HepG2 (cell line): Measurements from ENCODE around the gene METTL25. TPM values are rescaled to one million over a fixed set of nuclear protein-coding genes. Genes with fewer than 3 reads are reported as not detected.

Experiments used
- CHD2 ChIP-seq: IDR thresholded peaks from 2 replicates; pipeline ENCODE4 v1.6.1; 2011; ENCODE audit warnings: low read depth, low read length, improper control_type of control experiment
- DZIP1 ChIP-seq: sonication (generic); formaldehyde crosslinking; IDR thresholded peaks from 2 replicates; pipeline ENCODE4 v1.5.0; 2020; ENCODE audit warnings: mild to moderate bottlenecking, missing genetic modification reagents
- NPAS2 ChIP-seq: sonication (generic); formaldehyde crosslinking; IDR thresholded peaks from 2 replicates; pipeline ENCODE4 v1.8.0; 2022; ENCODE audit warnings: mild to moderate bottlenecking, missing genetic modification reagents, borderline replicate concordance
- RNF219 ChIP-seq: sonication (generic); formaldehyde crosslinking; IDR thresholded peaks from 2 replicates; pipeline ENCODE4 v1.5.0; 2020; ENCODE audit warnings: mild to moderate bottlenecking, missing genetic modification reagents
- SOX13 ChIP-seq, 3 experiments: fragments of 450-650 bp in 1 of 3; sonication (generic) in 1 of 3; formaldehyde crosslinking in 1 of 3; IDR thresholded peaks in 2 of 3; conservative IDR thresholded peaks in 1 of 3; 2 replicates each; pipeline versions ENCODE4 v1.5.0 to v1.6.1; 2016 to 2020; ENCODE audit warnings: antibody characterized with exemption in 1 of 3, mild to moderate bottlenecking in 1 of 3, missing compliant biosample characterization in 1 of 3, missing genetic modification reagents in 1 of 3, moderate library complexity in 1 of 3
- U2AF2 ChIP-seq: fragments of 200-400 bp; formaldehyde crosslinking; IDR thresholded peaks from 2 replicates; pipeline ENCODE4 v1.6.1; 2017; ENCODE audit warnings: low read depth, mild to moderate bottlenecking, low read length
- ZBTB10 ChIP-seq: sonication (generic); formaldehyde crosslinking; IDR thresholded peaks from 2 replicates; pipeline ENCODE4 v1.4.0; 2020; ENCODE audit warnings: missing genetic modification reagents, borderline replicate concordance
- ZMAT3 ChIP-seq: sonication (generic); formaldehyde crosslinking; conservative IDR thresholded peaks from 2 replicates; pipeline ENCODE4 v1.7.0; 2021; ENCODE audit warnings: missing genetic modification reagents
- ZNF512 ChIP-seq: sonication (generic); formaldehyde crosslinking; IDR thresholded peaks from 2 replicates; pipeline ENCODE4 v1.4.0; 2020; ENCODE audit warnings: mild to moderate bottlenecking, missing genetic modification reagents
- ZNF710 ChIP-seq: sonication (generic); formaldehyde crosslinking; IDR thresholded peaks from 2 replicates; pipeline ENCODE4 v1.5.0; 2020; ENCODE audit warnings: mild to moderate bottlenecking, missing genetic modification reagents, borderline replicate concordance
- ZNF737 ChIP-seq: sonication (generic); formaldehyde crosslinking; IDR thresholded peaks from 2 replicates; pipeline ENCODE4 v1.5.0; 2020; ENCODE audit warnings: missing genetic modification reagents, mild to moderate bottlenecking, borderline replicate concordance
- ZZZ3 ChIP-seq: sonication (generic); formaldehyde crosslinking; IDR thresholded peaks from 2 replicates; pipeline ENCODE4 v1.4.0; 2020; ENCODE audit warnings: missing genetic modification reagents, mild to moderate bottlenecking, borderline replicate concordance
- polyA plus RNA-seq, 8 experiments: library from polyadenylated mRNA; depleted of rRNA in 3 of 8; stranded (reverse) in 7 of 8; unstranded in 1 of 8; fragments of >200 nt; fragmentation: Illumina TruSeq in 4 of 8; extraction: Trizol in 4 of 8; gene quantifications; 2 replicates each; pipeline versions ENCODE4 v1.2.1 to v1.2.3, GENCODE V29; 2011 to 2016; ENCODE audit warnings: low read depth in 4 of 8, missing spikeins in 1 of 8, mixed read lengths in 1 of 8; ENCODE audit not compliant: insufficient read depth in 1 of 8
- total RNA-seq, 5 experiments: library from RNA; depleted of rRNA; stranded (reverse); fragments of >200 nt; fragmentation: Illumina TruSeq; extraction: Trizol; gene quantifications; 2 replicates each; pipeline ENCODE4 v1.2.3, GENCODE V29; 2016; ENCODE audit warnings: low read depth in 1 of 5

METTL25 gene
- total and polyA plus RNA-seq, 2 of the 13 experiments (the other 11 are each of a cell fraction or from before 2014, with no cell fraction given): 2.2 to 7.8 TPM

- TF ChIP-seq RNF219: peak; percentile 84; the same call in 1 of the 2 replicates
- TF ChIP-seq U2AF2: 0 out of 2 replicates have a peak, but pooled peaks have one; percentile 45
- TF ChIP-seq DZIP1 (CRISPR knock-in tag): no peak
- TF ChIP-seq ZZZ3: peak; percentile 95; the same call in 1 of the 2 replicates
- peak; percentile 90 for TF ChIP-seq ZNF710 (CRISPR knock-in tag)
- no peak for TF ChIP-seq ZNF512 (CRISPR knock-in tag)
- peak; percentile 73; the same call in 1 of the 2 replicates for TF ChIP-seq ZBTB10 (CRISPR knock-in tag)
- no peak for TF ChIP-seq CHD2
- no peak for TF ChIP-seq NPAS2 (CRISPR knock-in tag)
- TF ChIP-seq ZMAT3: peak; percentile 90
- TF ChIP-seq SOX13 (IDR thresholded peaks at IDR 0.05): 0 out of 2 replicates have a peak, but pooled peaks have one; percentile 29
- peak in 1 of 2 experiments; percentile 45; a peak in 2 of 4 replicates for TF ChIP-seq SOX13 (CRISPR knock-in tag; conservative IDR thresholded peaks at IDR 0.05 in 1 of 2, IDR thresholded peaks at IDR 0.05 in 1 of 2)
- no peak for TF ChIP-seq ZNF737 (CRISPR knock-in tag)
Observed at GRCh38 chr12:82358200-82359114, at the start of gene METTL25, which contains the start of gene CCDC59 (continued).
